H1 (cell line): ENCODE data around the gene CLCN5. TPM values are rescaled to one million over a fixed set of nuclear protein-coding genes. Genes with fewer than 3 reads are reported as not detected.

ENCODE experiments used
- CHD7 ChIP-seq: fragments of 300-600 bp; sonication (generic); IDR thresholded peaks from 2 replicates; pipeline ENCODE4 v1.7.1; 2012; ENCODE audit warnings: low read length, moderate library complexity, mild to moderate bottlenecking, inconsistent platforms; ENCODE audit not compliant: insufficient replicate concordance
- FOSL1 ChIP-seq: IDR thresholded peaks from 2 replicates; pipeline ENCODE4 v1.6.1; 2011; ENCODE audit warnings: mild to moderate bottlenecking, low read depth, low read length, moderate library complexity; ENCODE audit not compliant: insufficient read depth
- PHF8 ChIP-seq: fragments of 200-600 bp; sonication (generic); conservative IDR thresholded peaks from 2 replicates; pipeline ENCODE4 v1.7.1; 2012; ENCODE audit warnings: low read depth, mild to moderate bottlenecking, inconsistent platforms, low read length, moderate library complexity
- RBBP5 ChIP-seq: IDR thresholded peaks from 2 replicates; pipeline ENCODE4 v1.7.1; 2012; ENCODE audit warnings: low read depth, mild to moderate bottlenecking, inconsistent platforms, low read length, moderate library complexity, borderline replicate concordance
- SAP30 ChIP-seq: fragments of 300-600 bp; sonication (generic); IDR thresholded peaks from 2 replicates; pipeline ENCODE4 v1.7.1; 2012; ENCODE audit warnings: low read length, moderate library complexity, mild to moderate bottlenecking, inconsistent platforms; ENCODE audit not compliant: insufficient read depth, insufficient replicate concordance
- SUZ12 ChIP-seq: fragments of 200-600 bp; sonication (generic); IDR thresholded peaks from 2 replicates; pipeline ENCODE4 v1.6.1; 2012; ENCODE audit warnings: mild to moderate bottlenecking, inconsistent platforms, low read length, moderate library complexity, mixed read lengths
- TCF12 ChIP-seq: IDR thresholded peaks from 2 replicates; pipeline ENCODE4 v1.6.1; 2011; ENCODE audit warnings: low read depth, mild to moderate bottlenecking, low read length
- TEAD4 ChIP-seq: IDR thresholded peaks from 2 replicates; pipeline ENCODE4 v1.6.1; 2012; ENCODE audit warnings: low read depth, low read length, inconsistent platforms, mixed read lengths
- YY1 ChIP-seq: IDR thresholded peaks from 2 replicates; pipeline ENCODE4 v1.6.1; 2011; ENCODE audit warnings: low read depth, mild to moderate bottlenecking, low read length
- polyA plus RNA-seq, 7 experiments: library from polyadenylated mRNA; depleted of rRNA in 3 of 7; stranded (reverse) in 5 of 7; unstranded in 2 of 7; fragments of >200 nt in 5 of 7; fragments of 200-250 nt in 2 of 7; gene quantifications; 1 replicate in 5 of 7; 2 replicates in 1 of 7; 4 replicates in 1 of 7; pipeline versions ENCODE4 v1.2.1 to v1.2.3, GENCODE V29; 2011 to 2013; ENCODE audit warnings: missing spikeins in 2 of 7, mixed read lengths in 2 of 7
- total RNA-seq: library from RNA; stranded (reverse); fragmentation: NEBNext Ultra II Directional; extraction: Animal tissue kit (Norgen Biotek cat#: 25700); gene quantifications from 2 replicates; pipeline ENCODE4 v1.2.1, GENCODE V29; 2021
- TF ChIP-seq, protein P1 (sequence below): IDR thresholded peaks from 2 replicates; pipeline ENCODE4 v1.6.1; 2012; ENCODE audit warnings: low read length, inconsistent platforms

The CLCN5 gene
- total and polyA plus RNA-seq, 2 of the 8 experiments (the other 6 are each of a cell fraction or from before 2014, with no cell fraction given): 4.2 to 9.7 TPM

- TF ChIP-seq CHD7 (no peak), SAP30 (no peak), PHF8 (no peak), TCF12 (no peak), SUZ12 (no peak), YY1 (no peak), FOSL1 (no peak), RBBP5 (no peak), TEAD4 (no peak)
- TF ChIP-seq, protein P1, sequence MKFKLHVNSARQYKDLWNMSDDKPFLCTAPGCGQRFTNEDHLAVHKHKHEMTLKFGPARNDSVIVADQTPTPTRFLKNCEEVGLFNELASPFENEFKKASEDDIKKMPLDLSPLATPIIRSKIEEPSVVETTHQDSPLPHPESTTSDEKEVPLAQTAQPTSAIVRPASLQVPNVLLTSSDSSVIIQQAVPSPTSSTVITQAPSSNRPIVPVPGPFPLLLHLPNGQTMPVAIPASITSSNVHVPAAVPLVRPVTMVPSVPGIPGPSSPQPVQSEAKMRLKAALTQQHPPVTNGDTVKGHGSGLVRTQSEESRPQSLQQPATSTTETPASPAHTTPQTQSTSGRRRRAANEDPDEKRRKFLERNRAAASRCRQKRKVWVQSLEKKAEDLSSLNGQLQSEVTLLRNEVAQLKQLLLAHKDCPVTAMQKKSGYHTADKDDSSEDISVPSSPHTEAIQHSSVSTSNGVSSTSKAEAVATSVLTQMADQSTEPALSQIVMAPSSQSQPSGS: no peak
Observed at GRCh38 chrX:50071494-50071893, 149.1 kb downstream of the CLCN5 start (continued).
